HepG2 (cell line): ENCODE measurements around the gene C1QL2. TPM values are rescaled to one million over a fixed set of nuclear protein-coding genes. Genes with fewer than 3 reads are reported as not detected.

Source experiments
- ATAC-seq: fragments of 200-7000 bp; cut with Tn5 transposase; 3 replicates; pipeline ENCODE4 v1.9.1; 2020; ENCODE audit warnings: mild to moderate bottlenecking, moderate library complexity
- BruUV-seq: library from RNA; stranded (reverse); fragments of 400-500 nt; replicated peaks from 2 replicates; lab custom pipeline; 2021; lab: Mats Ljungman, UMichigan
- CTCF ChIA-PET: fragments of 300-600 bp; formaldehyde crosslinking; extraction: SDS; loops from one replicate; lab custom pipeline; 2021; ENCODE audit warnings: low total read pairs, inconsistent platforms, low intra/inter-chr PET ratio; lab: Yijun Ruan, JAX
- POLR2A ChIA-PET: fragments of 350-600 bp; sonication (Branson Sonifier 250); formaldehyde crosslinking; loops from one replicate; lab custom pipeline; 2020; ENCODE audit warnings: antibody characterized with exemption, inconsistent platforms; lab: Yijun Ruan, JAX
- DNase-seq: peaks from one replicate; pipeline ENCODE4 v3.0.0-alpha.2; 2015; ENCODE audit warnings: low spot score
- FAIRE-seq: peaks from 3 replicates; lab custom pipeline; 2011; peaks lifted over from hg19 to GRCh38; lab: Jason Lieb, UNC
- H2AFZ ChIP-seq: one replicate; pipeline ENCODE4 v1.6.1; 2011; ENCODE audit warnings: low read length, inconsistent platforms
- H3K27ac ChIP-seq: fragments of 300-600 bp; 3 replicates; pipeline ENCODE4 v1.8.0; 2011; ENCODE audit warnings: mixed run types, mild to moderate bottlenecking, mixed read lengths, low read length, inconsistent platforms; ENCODE audit not compliant: insufficient read depth; ENCODE audit errors: extremely low read length
- H3K27me3 ChIP-seq, 2 experiments: fragments of 200-600 bp in 1 of 2; 2 replicates in 1 of 2; 3 replicates in 1 of 2; pipeline versions ENCODE4 v1.6.0 to v1.8.0; 2011; ENCODE audit warnings: low read length in 2 of 2, mild to moderate bottlenecking in 2 of 2, moderate library complexity in 2 of 2, inconsistent platforms in 1 of 2; ENCODE audit not compliant: insufficient read depth in 2 of 2, control insufficient read depth in 1 of 2
- H3K36me3 ChIP-seq, 2 experiments: fragments of 200-600 bp in 1 of 2; replicated peaks in 1 of 2; 2 replicates in 1 of 2; 3 replicates in 1 of 2; pipeline versions ENCODE4 v1.5.1 to v1.8.0; 2011; ENCODE audit warnings: low read length in 2 of 2, inconsistent platforms in 1 of 2; ENCODE audit not compliant: insufficient read depth in 2 of 2, control insufficient read depth in 1 of 2
- H3K4me1 ChIP-seq: 2 replicates; pipeline ENCODE4 v1.5.1; 2012; ENCODE audit warnings: low read length, inconsistent platforms; ENCODE audit not compliant: insufficient read depth
- H3K4me2 ChIP-seq: 2 replicates; pipeline ENCODE4 v1.6.0; 2011; ENCODE audit warnings: low read depth, low read length, inconsistent platforms
- H3K4me3 ChIP-seq, 3 experiments: fragments of 200-600 bp in 1 of 3; sonication (generic), shearing (Covaris generic) in 1 of 3; replicated peaks in 1 of 3; 2 replicates each; pipeline ENCODE4 v1.5.1; 2011 to 2016; ENCODE audit warnings: low read length in 3 of 3, inconsistent platforms in 2 of 3, low read depth in 2 of 3, mild to moderate bottlenecking in 2 of 3, control low read depth in 1 of 3, mixed read lengths in 1 of 3; ENCODE audit not compliant: insufficient read depth in 1 of 3
- H3K79me2 ChIP-seq: one replicate; pipeline ENCODE4 v1.6.1; 2011; ENCODE audit warnings: low read length, inconsistent platforms; ENCODE audit not compliant: insufficient read depth
- H3K9ac ChIP-seq: 2 replicates; pipeline ENCODE4 v1.6.0; 2011; ENCODE audit warnings: mild to moderate bottlenecking, low read depth, low read length, inconsistent platforms; ENCODE audit not compliant: insufficient read depth
- H3K9me3 ChIP-seq: 2 replicates; pipeline ENCODE4 v1.5.1; 2012; ENCODE audit warnings: mild to moderate bottlenecking, low read length
- H4K20me1 ChIP-seq: 2 replicates; pipeline ENCODE4 v1.6.0; 2011; ENCODE audit warnings: inconsistent platforms, mild to moderate bottlenecking, low read length, moderate library complexity; ENCODE audit not compliant: insufficient read depth
- FOXK1 ChIP-seq: sonication (generic); formaldehyde crosslinking; IDR thresholded peaks from 2 replicates; pipeline ENCODE4 v1.4.0; 2020; ENCODE audit warnings: low read depth, missing genetic modification reagents, borderline replicate concordance
- MLLT10 ChIP-seq: sonication (generic); formaldehyde crosslinking; IDR thresholded peaks from 2 replicates; pipeline ENCODE4 v1.4.0; 2020; ENCODE audit warnings: missing genetic modification reagents
- PITX1 ChIP-seq: sonication (generic); formaldehyde crosslinking; IDR thresholded peaks from 2 replicates; pipeline ENCODE4 v1.5.1; 2020; ENCODE audit warnings: mild to moderate bottlenecking, missing genetic modification reagents
- ZFP36 ChIP-seq: fragments of 150-350 bp; IDR thresholded peaks from 2 replicates; pipeline ENCODE4 v1.6.1; 2018; ENCODE audit warnings: borderline replicate concordance, low read length, low read depth; ENCODE audit not compliant: partially characterized antibody
- ZNF234 ChIP-seq: sonication (generic); formaldehyde crosslinking; conservative IDR thresholded peaks from 2 replicates; pipeline ENCODE4 v1.5.1; 2020; ENCODE audit warnings: mild to moderate bottlenecking, missing genetic modification reagents
- ZNF703 ChIP-seq: sonication (generic); formaldehyde crosslinking; IDR thresholded peaks from 2 replicates; pipeline ENCODE4 v1.5.1; 2020; ENCODE audit warnings: missing genetic modification reagents, mild to moderate bottlenecking, moderate library complexity, borderline replicate concordance
- WGBS: methylation state at CpG from one replicate; pipeline ENCODE4 v1.1.6; 2017; ENCODE audit warnings: low lambda C conversion rate; 5-methylcytosine and 5-hydroxymethylcytosine counted together
- in situ Hi-C: cut with HindIII; loops from 2 replicates; pipeline ENCODE4 v1.10.0; 2017; ENCODE audit warnings: low pct_unique_long_range_greater_than_20kb; ENCODE audit not compliant: extremely low pct_ligation_motif_present
- intact Hi-C: fragments of 100-400 bp; cut with micrococcal nuclease; formaldehyde crosslinking; loops from one replicate; pipeline ENCODE4 v1.10.0; 2022; ENCODE audit not compliant: unreplicated experiment
- polyA plus RNA-seq, 8 experiments: library from polyadenylated mRNA; depleted of rRNA in 3 of 8; stranded (reverse) in 7 of 8; unstranded in 1 of 8; fragments of >200 nt; fragmentation: Illumina TruSeq in 4 of 8; extraction: Trizol in 4 of 8; gene quantifications; 2 replicates each; pipeline versions ENCODE4 v1.2.1 to v1.2.3, GENCODE V29; 2011 to 2016; ENCODE audit warnings: low read depth in 4 of 8, missing spikeins in 1 of 8, mixed read lengths in 1 of 8; ENCODE audit not compliant: insufficient read depth in 1 of 8
- total RNA-seq, 5 experiments: library from RNA; depleted of rRNA; stranded (reverse); fragments of >200 nt; fragmentation: Illumina TruSeq; extraction: Trizol; gene quantifications; 2 replicates each; pipeline ENCODE4 v1.2.3, GENCODE V29; 2016; ENCODE audit warnings: low read depth in 1 of 5

The C1QL2 gene
- total and polyA plus RNA-seq, 2 of the 13 experiments (the other 11 are each of a cell fraction or from before 2014, with no cell fraction given) = not detected

DNA sequence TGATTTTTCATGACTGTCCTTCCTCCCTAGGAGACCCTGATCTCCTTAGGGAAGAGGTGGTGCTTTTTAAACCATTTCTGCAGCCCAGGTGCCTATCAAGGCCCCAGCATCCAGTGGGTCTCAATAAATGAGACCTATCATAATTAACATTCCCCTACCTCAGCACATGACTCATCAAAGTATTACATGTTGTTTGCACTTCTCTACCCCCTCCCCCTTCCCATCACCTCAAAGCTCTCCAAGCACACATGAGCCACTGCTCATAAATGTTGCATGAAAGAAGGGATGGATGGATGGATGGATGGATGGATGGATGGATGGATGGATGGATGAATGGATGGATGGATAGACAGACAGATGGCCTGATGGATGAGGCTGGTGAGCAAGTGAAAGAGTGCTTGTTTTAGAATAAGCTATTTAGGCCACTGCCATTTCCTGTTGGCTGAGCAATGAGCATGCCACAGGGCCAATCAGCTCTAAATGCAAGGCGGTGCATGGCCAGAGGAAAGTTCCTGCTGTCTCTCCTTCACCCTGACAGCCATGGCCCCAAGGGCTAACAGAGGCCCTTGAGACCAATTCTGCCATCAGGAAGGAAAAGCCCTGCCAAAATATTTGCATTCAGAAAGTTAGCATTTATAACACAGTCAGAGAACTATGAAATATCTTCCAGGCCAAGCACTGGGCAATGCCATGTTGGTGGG lies 44.2 kb upstream of the C1QL2 start:
- no TSS peak for BruUV-seq
- POLR2A ChIA-PET = no interaction called here
- WGBS = 55% methylated on average over 1 of the region's 1 CpG

DNA sequence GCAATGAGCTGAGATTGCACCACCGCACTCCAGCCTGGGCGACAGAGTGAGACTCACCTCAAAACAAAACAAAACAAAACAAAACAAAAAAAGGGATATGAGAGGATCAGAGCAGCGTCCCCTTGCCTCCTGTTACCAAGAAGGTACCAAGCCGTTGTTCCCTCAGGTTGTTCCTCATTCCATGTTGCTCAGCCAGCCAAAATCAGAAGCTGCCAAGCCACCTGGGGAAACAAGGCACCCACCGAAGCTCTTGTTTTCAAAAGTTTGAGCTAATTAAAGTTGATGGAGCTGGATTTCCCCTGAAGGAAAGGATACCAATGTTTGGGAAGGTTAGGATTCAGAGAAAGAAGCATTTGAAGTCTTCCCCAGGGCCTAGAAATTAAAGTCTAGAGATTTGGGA lies 43.3 kb upstream of the C1QL2 start:
- H3K4me2 ChIP-seq = no peak overlapping the region
- H3K79me2 ChIP-seq = no peaks in the 10 kb centered on the region
- ATAC-seq = no peak
- CTCF ChIA-PET = no interaction called here
- no peak overlapping the region for H2AFZ ChIP-seq
- in situ Hi-C loops (no loop called here), intact Hi-C loops (no loop called here)
- no TSS peak for BruUV-seq
- H3K4me1 ChIP-seq = peaks cover 24% of the 10 kb centered on the region
- TF ChIP-seq ZNF703 (CRISPR knock-in tag) (no peak), FOXK1 (CRISPR knock-in tag) (no peak), PITX1 (no peak), ZNF234 (no peak)
- peaks cover 2 to 11% of the 10 kb centered on the region in 2 experiments; a peak in 2 of 5 replicates for H3K27me3 ChIP-seq
- no peak for DNase-seq
- no peak overlapping the region for H3K27ac ChIP-seq
- no peak for FAIRE-seq
- POLR2A ChIA-PET = no interaction called here
- WGBS = 44% methylated on average over 5 of the region's 5 CpGs
- no peaks in the 10 kb centered on the region for H3K9me3 ChIP-seq
- no peaks in the 10 kb centered on the region for H3K36me3 ChIP-seq
- no peak overlapping the region for H3K4me3 ChIP-seq
- no peak overlapping the region for H3K9ac ChIP-seq
- H4K20me1 ChIP-seq = no peaks in the 10 kb centered on the region

More for the DNA sequence above, 44.2 kb upstream of the C1QL2 start:
- Histone ChIP-seq H4K20me1 (no peaks in the 10 kb centered on the region), H3K4me2 (no peak overlapping the region), H2AFZ (no peak overlapping the region), H3K4me1 (peaks cover 14% of the 10 kb centered on the region), H3K27ac (no peak overlapping the region), H3K4me3 (no peak overlapping the region), H3K79me2 (no peaks in the 10 kb centered on the region), H3K36me3 (no peaks in the 10 kb centered on the region), H3K9me3 (no peaks in the 10 kb centered on the region), H3K9ac (no peak overlapping the region), H3K27me3 (peaks cover 2 to 11% of the 10 kb centered on the region in 2 experiments; a peak in 2 of 5 replicates)
- no peak for ATAC-seq
- CTCF ChIA-PET = no interaction called here
- intact Hi-C loops = no loop called here
- TF ChIP-seq ZFP36 (no peak), MLLT10 (CRISPR knock-in tag) (no peak)
- in situ Hi-C loops = no loop called here
- no peak for DNase-seq
- no peak for FAIRE-seq
